ENCODE measurements around the gene FANCM.

The FANCM gene, protein sequence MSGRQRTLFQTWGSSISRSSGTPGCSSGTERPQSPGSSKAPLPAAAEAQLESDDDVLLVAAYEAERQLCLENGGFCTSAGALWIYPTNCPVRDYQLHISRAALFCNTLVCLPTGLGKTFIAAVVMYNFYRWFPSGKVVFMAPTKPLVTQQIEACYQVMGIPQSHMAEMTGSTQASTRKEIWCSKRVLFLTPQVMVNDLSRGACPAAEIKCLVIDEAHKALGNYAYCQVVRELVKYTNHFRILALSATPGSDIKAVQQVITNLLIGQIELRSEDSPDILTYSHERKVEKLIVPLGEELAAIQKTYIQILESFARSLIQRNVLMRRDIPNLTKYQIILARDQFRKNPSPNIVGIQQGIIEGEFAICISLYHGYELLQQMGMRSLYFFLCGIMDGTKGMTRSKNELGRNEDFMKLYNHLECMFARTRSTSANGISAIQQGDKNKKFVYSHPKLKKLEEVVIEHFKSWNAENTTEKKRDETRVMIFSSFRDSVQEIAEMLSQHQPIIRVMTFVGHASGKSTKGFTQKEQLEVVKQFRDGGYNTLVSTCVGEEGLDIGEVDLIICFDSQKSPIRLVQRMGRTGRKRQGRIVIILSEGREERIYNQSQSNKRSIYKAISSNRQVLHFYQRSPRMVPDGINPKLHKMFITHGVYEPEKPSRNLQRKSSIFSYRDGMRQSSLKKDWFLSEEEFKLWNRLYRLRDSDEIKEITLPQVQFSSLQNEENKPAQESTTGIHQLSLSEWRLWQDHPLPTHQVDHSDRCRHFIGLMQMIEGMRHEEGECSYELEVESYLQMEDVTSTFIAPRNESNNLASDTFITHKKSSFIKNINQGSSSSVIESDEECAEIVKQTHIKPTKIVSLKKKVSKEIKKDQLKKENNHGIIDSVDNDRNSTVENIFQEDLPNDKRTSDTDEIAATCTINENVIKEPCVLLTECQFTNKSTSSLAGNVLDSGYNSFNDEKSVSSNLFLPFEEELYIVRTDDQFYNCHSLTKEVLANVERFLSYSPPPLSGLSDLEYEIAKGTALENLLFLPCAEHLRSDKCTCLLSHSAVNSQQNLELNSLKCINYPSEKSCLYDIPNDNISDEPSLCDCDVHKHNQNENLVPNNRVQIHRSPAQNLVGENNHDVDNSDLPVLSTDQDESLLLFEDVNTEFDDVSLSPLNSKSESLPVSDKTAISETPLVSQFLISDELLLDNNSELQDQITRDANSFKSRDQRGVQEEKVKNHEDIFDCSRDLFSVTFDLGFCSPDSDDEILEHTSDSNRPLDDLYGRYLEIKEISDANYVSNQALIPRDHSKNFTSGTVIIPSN (N-terminal part only)

DNA sequence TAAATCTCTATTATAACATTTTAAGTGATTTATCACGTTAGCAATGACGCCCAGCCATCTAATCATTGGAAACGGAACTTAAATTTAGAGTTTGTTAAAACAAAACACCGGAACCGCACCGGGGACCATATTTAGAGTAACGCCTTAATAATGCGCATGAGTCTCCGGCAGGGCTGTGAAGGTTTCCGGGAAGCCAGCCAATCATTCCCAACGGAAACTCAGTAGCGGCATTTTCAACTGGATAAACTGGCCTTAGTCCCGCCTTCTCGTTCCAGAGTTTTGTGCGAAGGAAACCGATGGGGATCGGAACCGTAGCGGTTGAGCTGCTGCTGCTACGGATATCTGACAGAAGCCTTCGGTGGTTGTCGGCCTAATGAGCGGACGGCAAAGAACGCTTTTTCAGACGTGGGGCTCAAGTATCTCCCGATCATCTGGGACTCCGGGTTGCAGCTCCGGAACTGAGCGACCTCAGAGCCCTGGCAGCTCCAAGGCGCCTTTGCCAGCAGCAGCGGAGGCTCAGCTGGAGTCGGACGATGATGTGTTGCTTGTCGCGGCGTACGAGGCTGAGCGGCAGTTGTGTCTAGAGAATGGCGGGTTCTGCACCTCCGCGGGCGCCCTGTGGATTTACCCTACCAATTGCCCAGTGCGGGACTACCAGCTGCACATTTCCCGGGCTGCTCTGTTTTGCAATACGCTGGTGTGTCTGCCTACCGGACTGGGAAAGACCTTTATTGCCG, at the start of gene FANCM:
Gene FANCM, plus strand, starts transcription at position 272 of the 737 bp plus-strand sequence. Its CDS starts 102 bp downstream, at position 374.
- TF ChIP-seq RAD21 (IDR thresholded peaks at IDR 0.05; ENCODE audit: low read depth), result no peak
- TF ChIP-seq TEAD4 (IDR thresholded peaks at IDR 0.05), result no peak; the same call in 1 of the 2 replicates
- TF ChIP-seq TCF12 (IDR thresholded peaks at IDR 0.05; ENCODE audit: low read depth), result 0 out of 2 replicates have a peak, but pooled peaks have one; percentile 35
- TF ChIP-seq, protein P1, sequence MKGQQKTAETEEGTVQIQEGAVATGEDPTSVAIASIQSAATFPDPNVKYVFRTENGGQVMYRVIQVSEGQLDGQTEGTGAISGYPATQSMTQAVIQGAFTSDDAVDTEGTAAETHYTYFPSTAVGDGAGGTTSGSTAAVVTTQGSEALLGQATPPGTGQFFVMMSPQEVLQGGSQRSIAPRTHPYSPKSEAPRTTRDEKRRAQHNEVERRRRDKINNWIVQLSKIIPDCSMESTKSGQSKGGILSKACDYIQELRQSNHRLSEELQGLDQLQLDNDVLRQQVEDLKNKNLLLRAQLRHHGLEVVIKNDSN (IDR thresholded peaks at IDR 0.05), result no peak
- peak; percentile 41; the same call in 1 of the 2 replicates for TF ChIP-seq FOXM1 (IDR thresholded peaks at IDR 0.05; ENCODE audit: borderline replicate concordance, low read depth)
- no peak for TF ChIP-seq ZBTB7A (IDR thresholded peaks at IDR 0.05; ENCODE audit: low read depth)
- no peak for TF ChIP-seq EP300 (IDR thresholded peaks at IDR 0.05; ENCODE audit: borderline replicate concordance)
- TF ChIP-seq CREB1 (IDR thresholded peaks at IDR 0.05; ENCODE audit: low read depth), result no peak
- TF ChIP-seq YY1 (IDR thresholded peaks at IDR 0.05; ENCODE audit: low read depth), result no peak
- TF ChIP-seq TAF1 (IDR thresholded peaks at IDR 0.05; ENCODE audit: low read depth), result peak; percentile 87
- TF ChIP-seq, protein P2, sequence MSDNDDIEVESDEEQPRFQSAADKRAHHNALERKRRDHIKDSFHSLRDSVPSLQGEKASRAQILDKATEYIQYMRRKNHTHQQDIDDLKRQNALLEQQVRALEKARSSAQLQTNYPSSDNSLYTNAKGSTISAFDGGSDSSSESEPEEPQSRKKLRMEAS (IDR thresholded peaks at IDR 0.05), result peak; percentile 49; the same call in 1 of the 2 replicates
- TF ChIP-seq EGR1 (IDR thresholded peaks at IDR 0.05), result no peak

DNA sequence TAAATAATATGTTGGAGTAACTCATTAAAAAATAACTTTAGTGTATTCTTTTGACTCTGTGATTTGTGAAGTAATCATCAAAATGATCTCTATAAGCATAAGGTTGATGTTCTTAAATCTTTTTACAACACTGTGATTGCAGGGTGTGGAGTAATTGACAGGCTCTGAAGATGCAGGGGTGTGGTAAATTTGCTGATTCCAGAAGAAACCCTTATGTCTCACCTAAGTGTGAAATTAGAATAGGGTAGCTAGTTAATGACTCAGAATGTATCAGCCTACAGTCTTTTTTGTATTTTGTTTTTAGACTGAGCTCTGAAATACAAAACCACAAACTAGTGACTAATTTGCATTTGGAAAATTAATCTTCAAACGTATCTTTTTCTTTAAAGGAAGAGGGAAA, 45.9 kb upstream of the FANCM start:
- TF ChIP-seq, protein P1 (IDR thresholded peaks at IDR 0.05), result no peak
- TF ChIP-seq RAD21 (IDR thresholded peaks at IDR 0.05; ENCODE audit: low read depth), result no peak
- no peak for TF ChIP-seq NFIC (IDR thresholded peaks at IDR 0.05)
- no peak for TF ChIP-seq CEBPB (IDR thresholded peaks at IDR 0.05)
- TF ChIP-seq EGR1 (IDR thresholded peaks at IDR 0.05), result no peak
- TF ChIP-seq TEAD4 (IDR thresholded peaks at IDR 0.05), result no peak
- TF ChIP-seq CREB1 (IDR thresholded peaks at IDR 0.05; ENCODE audit: low read depth), result no peak
- no peak for TF ChIP-seq YY1 (IDR thresholded peaks at IDR 0.05; ENCODE audit: low read depth)
- no peak for TF ChIP-seq ZBTB7A (IDR thresholded peaks at IDR 0.05; ENCODE audit: low read depth)
- TF ChIP-seq TAF1 (IDR thresholded peaks at IDR 0.05; ENCODE audit: low read depth), result no peak
- TF ChIP-seq, protein P2 (IDR thresholded peaks at IDR 0.05), result no peak
- TF ChIP-seq, protein P3, sequence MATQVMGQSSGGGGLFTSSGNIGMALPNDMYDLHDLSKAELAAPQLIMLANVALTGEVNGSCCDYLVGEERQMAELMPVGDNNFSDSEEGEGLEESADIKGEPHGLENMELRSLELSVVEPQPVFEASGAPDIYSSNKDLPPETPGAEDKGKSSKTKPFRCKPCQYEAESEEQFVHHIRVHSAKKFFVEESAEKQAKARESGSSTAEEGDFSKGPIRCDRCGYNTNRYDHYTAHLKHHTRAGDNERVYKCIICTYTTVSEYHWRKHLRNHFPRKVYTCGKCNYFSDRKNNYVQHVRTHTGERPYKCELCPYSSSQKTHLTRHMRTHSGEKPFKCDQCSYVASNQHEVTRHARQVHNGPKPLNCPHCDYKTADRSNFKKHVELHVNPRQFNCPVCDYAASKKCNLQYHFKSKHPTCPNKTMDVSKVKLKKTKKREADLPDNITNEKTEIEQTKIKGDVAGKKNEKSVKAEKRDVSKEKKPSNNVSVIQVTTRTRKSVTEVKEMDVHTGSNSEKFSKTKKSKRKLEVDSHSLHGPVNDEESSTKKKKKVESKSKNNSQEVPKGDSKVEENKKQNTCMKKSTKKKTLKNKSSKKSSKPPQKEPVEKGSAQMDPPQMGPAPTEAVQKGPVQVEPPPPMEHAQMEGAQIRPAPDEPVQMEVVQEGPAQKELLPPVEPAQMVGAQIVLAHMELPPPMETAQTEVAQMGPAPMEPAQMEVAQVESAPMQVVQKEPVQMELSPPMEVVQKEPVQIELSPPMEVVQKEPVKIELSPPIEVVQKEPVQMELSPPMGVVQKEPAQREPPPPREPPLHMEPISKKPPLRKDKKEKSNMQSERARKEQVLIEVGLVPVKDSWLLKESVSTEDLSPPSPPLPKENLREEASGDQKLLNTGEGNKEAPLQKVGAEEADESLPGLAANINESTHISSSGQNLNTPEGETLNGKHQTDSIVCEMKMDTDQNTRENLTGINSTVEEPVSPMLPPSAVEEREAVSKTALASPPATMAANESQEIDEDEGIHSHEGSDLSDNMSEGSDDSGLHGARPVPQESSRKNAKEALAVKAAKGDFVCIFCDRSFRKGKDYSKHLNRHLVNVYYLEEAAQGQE (IDR thresholded peaks at IDR 0.05; ENCODE audit: low read depth), result no peak
- no peak for TF ChIP-seq EP300 (IDR thresholded peaks at IDR 0.05; ENCODE audit: borderline replicate concordance)
- TF ChIP-seq FOXM1 (IDR thresholded peaks at IDR 0.05; ENCODE audit: borderline replicate concordance, low read depth), result no peak
- no peak for TF ChIP-seq TCF12 (IDR thresholded peaks at IDR 0.05; ENCODE audit: low read depth)

DNA sequence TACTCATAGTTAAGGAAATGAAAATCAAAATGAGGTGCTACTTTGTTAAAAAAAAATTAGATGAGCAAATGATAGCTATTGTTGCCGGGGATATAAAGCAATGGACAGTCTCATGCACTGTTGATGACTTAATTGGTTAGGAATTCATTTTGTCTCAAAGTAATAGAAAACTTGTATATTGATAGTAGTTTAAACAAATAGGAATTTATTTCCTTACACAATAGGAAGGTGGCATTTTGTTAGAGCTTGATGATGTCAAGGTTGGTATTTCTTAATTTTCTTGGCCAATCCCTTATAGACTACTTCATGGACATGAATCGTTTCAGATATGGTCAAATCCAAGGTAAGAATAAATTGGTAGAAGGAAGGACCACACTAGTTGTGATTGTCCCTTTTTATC, 44.0 kb upstream of the FANCM start:
- TF ChIP-seq YY1 (IDR thresholded peaks at IDR 0.05; ENCODE audit: low read depth), result no peak
- TF ChIP-seq, protein P1 (IDR thresholded peaks at IDR 0.05), result no peak

DNA sequence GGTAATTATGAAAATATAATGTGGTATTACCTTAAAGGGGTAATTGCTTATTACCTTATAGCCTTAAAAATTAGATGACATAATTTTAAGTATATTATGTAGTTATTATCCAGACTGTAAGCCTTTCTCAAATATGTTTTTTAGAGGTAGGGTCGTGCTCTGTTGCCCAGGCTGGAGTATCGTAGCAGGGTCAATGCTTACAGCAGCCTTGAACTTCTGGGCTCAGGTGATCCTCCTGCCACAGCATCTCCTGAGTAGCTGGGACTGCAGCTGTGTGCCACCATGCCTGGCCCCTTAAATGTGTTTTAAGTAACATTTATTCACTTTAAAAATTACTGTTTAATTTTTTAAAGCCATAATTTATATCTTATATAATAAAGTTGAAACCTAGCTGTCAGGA, 41.5 kb upstream of the FANCM start:
- TF ChIP-seq, protein P1 (IDR thresholded peaks at IDR 0.05), result no peak
- TF ChIP-seq RAD21 (IDR thresholded peaks at IDR 0.05; ENCODE audit: low read depth) (no peak), YY1 (IDR thresholded peaks at IDR 0.05; ENCODE audit: low read depth) (no peak), FOXM1 (IDR thresholded peaks at IDR 0.05; ENCODE audit: borderline replicate concordance, low read depth) (no peak), ZBTB7A (IDR thresholded peaks at IDR 0.05; ENCODE audit: low read depth) (no peak), EGR1 (IDR thresholded peaks at IDR 0.05) (no peak), TEAD4 (IDR thresholded peaks at IDR 0.05) (no peak), CREB1 (IDR thresholded peaks at IDR 0.05; ENCODE audit: low read depth) (no peak)

DNA sequence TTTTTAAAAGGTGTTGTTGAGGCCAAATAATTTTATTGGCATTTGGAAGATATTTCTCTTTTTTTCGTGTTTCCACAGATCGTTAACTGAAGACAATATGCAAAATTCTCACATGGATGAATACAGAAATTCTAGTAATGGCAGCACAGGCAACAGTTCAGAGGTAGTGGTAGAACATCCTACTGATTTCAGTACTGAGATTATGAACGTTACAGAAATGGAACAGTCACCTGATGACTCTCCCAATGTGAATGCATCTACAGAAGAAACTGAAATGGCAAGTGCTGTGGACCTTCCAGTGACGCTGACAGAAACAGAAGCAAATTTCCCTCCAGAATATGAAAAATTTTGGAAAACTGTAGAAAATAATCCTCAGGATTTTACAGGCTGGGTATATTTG, 40.6 kb upstream of the FANCM start:
- TF ChIP-seq TCF12 (IDR thresholded peaks at IDR 0.05; ENCODE audit: low read depth) (no peak), EP300 (IDR thresholded peaks at IDR 0.05; ENCODE audit: borderline replicate concordance) (no peak), RAD21 (IDR thresholded peaks at IDR 0.05; ENCODE audit: low read depth) (no peak), CREB1 (IDR thresholded peaks at IDR 0.05; ENCODE audit: low read depth) (no peak), NFIC (IDR thresholded peaks at IDR 0.05) (no peak), FOXM1 (IDR thresholded peaks at IDR 0.05; ENCODE audit: borderline replicate concordance, low read depth) (no peak), EGR1 (IDR thresholded peaks at IDR 0.05) (no peak), TAF1 (IDR thresholded peaks at IDR 0.05; ENCODE audit: low read depth) (no peak)
- TF ChIP-seq, protein P1 (IDR thresholded peaks at IDR 0.05), result no peak
- TF ChIP-seq, protein P2 (IDR thresholded peaks at IDR 0.05), result no peak
- TF ChIP-seq, protein P3 (IDR thresholded peaks at IDR 0.05; ENCODE audit: low read depth), result no peak

Data from Ishikawa (cell line).